ENCODE results near the gene RNU7-1. TPM values are rescaled to one million over a fixed set of nuclear protein-coding genes. Genes with fewer than 3 reads are reported as not detected.

The RNU7-1 gene
- total and polyA plus RNA-seq, 10 of the 15 experiments (the other 5 are each of a cell fraction or from before 2014, with no cell fraction given), result not detected

GRCh38 chr12:6960593-6961277, 17.1 kb downstream of the RNU7-1 start (continued):
- TF ChIP-seq PRDM15 (CRISPR knock-in tag; IDR thresholded peaks at IDR 0.05) (no peak), REST (IDR thresholded peaks at IDR 0.05; ENCODE audit: low read depth, low read length) (no peak), KAT2A (conservative IDR thresholded peaks at IDR 0.05; ENCODE audit: control insufficient read depth, low read depth, low read length) (no peak), PBX3 (IDR thresholded peaks at IDR 0.05; ENCODE audit: insufficient replicate concordance, low read depth, low read length) (no peak), ZBTB4 (CRISPR knock-in tag; IDR thresholded peaks at IDR 0.05) (no peak), USF2 (IDR thresholded peaks at IDR 0.05; ENCODE audit: borderline replicate concordance, low read depth, low read length) (no peak), ELK1 (IDR thresholded peaks at IDR 0.05; ENCODE audit: low read depth, low read length) (no peak), MEF2B (IDR thresholded peaks at IDR 0.05; ENCODE audit: partially characterized antibody, poor library complexity, severe bottlenecking) (peak; percentile 13), ZNF384 (IDR thresholded peaks at IDR 0.05; ENCODE audit: borderline replicate concordance, low read depth, low read length) (no peak), POLR2AphosphoS5 (IDR thresholded peaks at IDR 0.05; ENCODE audit: low read length) (peak; percentile 32; the same call in 1 of the 2 replicates), JUND (IDR thresholded peaks at IDR 0.05; ENCODE audit: low read depth, low read length) (peak; percentile 67; the same call in 1 of the 2 replicates)

Data from GM12878 (cell line).